ENCODE measurements around the gene OTOP3. TPM values are rescaled to one million over a fixed set of nuclear protein-coding genes. Genes with fewer than 3 reads are reported as not detected.

Gene OTOP3
- not detected in 2 replicates for polyA plus RNA-seq (2011; rRNA removed)
- not detected in 2 replicates for polyA minus RNA-seq (2011; rRNA and poly(A)+ RNA removed)

GRCh38 chr17:74935585-74936469, at the start of gene OTOP3:
Gene OTOP3, plus strand, starts transcription at chr17:74935898. Its CDS starts 24 bp downstream, at chr17:74935922.
- DNase-seq (ENCODE audit: low read depth, low spot score), result no peak
- TF ChIP-seq CTCF (IDR thresholded peaks at IDR 0.05; ENCODE audit: low read depth, low read length), result no peak
- CTCF ChIA-PET, result interaction anchor here (0.7 kb wide), 1 partner anchor 11 kb away, joined by 3 read pairs; no protein-coding TSS in a partner anchor
- Histone ChIP-seq H3K27me3 (ENCODE audit: control insufficient read depth, insufficient read depth, low read length) (peaks cover 68% of the 10 kb centered on the region), H3K4me3 (ENCODE audit: low read depth, low read length) (no peak within 1 kb of the TSS), H3K9me3 (ENCODE audit: control insufficient read depth, insufficient read depth, low read length) (no peaks in the 10 kb centered on the region; the same call in 1 of the 2 replicates), H3K27ac (ENCODE audit: low read depth, low read length) (no peak within 1 kb of the TSS)
- POLR2A ChIA-PET, result no interaction called here

- no peak for TF ChIP-seq CTCF (IDR thresholded peaks at IDR 0.05; ENCODE audit: low read depth, low read length)
- DNase-seq (ENCODE audit: low read depth, low spot score), result no peak
- ChIA-PET CTCF (interaction anchor here (0.8 kb wide), 1 partner anchor 23 kb away, joined by 3 read pairs; no protein-coding TSS in a partner anchor), POLR2A (no interaction called here)
- Histone ChIP-seq H3K27ac (ENCODE audit: low read depth, low read length) (no peak overlapping the region), H3K9me3 (ENCODE audit: control insufficient read depth, insufficient read depth, low read length) (no peaks in the 10 kb centered on the region), H3K4me3 (ENCODE audit: low read depth, low read length) (no peak overlapping the region), H3K27me3 (ENCODE audit: control insufficient read depth, insufficient read depth, low read length) (peaks cover 48% of the 10 kb centered on the region)
Measured at GRCh38 chr17:74888469-74888868, 47.2 kb upstream of the OTOP3 start.

GRCh38 chr17:74890554-74890953, 45.1 kb upstream of the OTOP3 start:
- Histone ChIP-seq H3K4me3 (ENCODE audit: low read depth, low read length) (no peak overlapping the region), H3K27ac (ENCODE audit: low read depth, low read length) (no peak overlapping the region), H3K9me3 (ENCODE audit: control insufficient read depth, insufficient read depth, low read length) (no peaks in the 10 kb centered on the region), H3K27me3 (ENCODE audit: control insufficient read depth, insufficient read depth, low read length) (peaks cover 67% of the 10 kb centered on the region)
- DNase-seq (ENCODE audit: low read depth, low spot score), result no peak
- TF ChIP-seq CTCF (IDR thresholded peaks at IDR 0.05; ENCODE audit: low read depth, low read length), result no peak
- ChIA-PET POLR2A (no interaction called here), CTCF (no interaction called here)

GRCh38 chr17:74892013-74892841, 43.5 kb upstream of the OTOP3 start:
- DNase-seq (ENCODE audit: low read depth, low spot score), result no peak
- ChIA-PET POLR2A (no interaction called here), CTCF (no interaction called here)
- H3K27ac ChIP-seq (ENCODE audit: low read depth, low read length), result no peak overlapping the region
- peaks cover 72% of the 10 kb centered on the region for H3K27me3 ChIP-seq (ENCODE audit: control insufficient read depth, insufficient read depth, low read length)
- H3K4me3 ChIP-seq (ENCODE audit: low read depth, low read length), result no peak overlapping the region
- H3K9me3 ChIP-seq (ENCODE audit: control insufficient read depth, insufficient read depth, low read length), result no peaks in the 10 kb centered on the region
- no peak for TF ChIP-seq CTCF (IDR thresholded peaks at IDR 0.05; ENCODE audit: low read depth, low read length)
